Measurements from ENCODE around the gene POU1F1. TPM values are rescaled to one million over a fixed set of nuclear protein-coding genes. Genes with fewer than 3 reads are reported as not detected.
"Not testable (repeated sequence)": the region's sequence is repeated elsewhere in the genome, so short reads cannot be mapped to it uniquely, and the experiment has no call there.

Gene POU1F1
- total and polyA plus RNA-seq, 12 donors, result not detected

DNA sequence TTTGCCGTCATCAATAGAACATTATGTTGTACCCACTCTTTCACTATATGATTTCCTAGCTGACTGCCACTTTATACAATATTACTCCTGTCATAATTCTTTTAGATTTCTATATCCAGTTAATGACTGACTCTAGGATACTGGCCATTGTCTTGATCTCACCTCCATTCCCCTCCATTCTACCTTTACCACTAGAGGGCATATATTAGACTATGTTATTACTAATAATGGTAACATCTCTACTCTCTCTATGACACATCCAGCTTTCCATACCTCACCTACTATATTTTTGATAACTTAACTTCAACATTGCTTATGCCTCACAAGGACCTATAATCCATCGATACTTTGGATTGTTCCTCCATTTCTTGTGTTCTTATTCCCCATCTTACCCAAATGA is 31.4 kb upstream of the POU1F1 start:
- H3K9me3 ChIP-seq (replicated peaks in 1 of 3), result no peaks in the 10 kb centered on the region
- H3K4me3 ChIP-seq, result no peak overlapping the region
- no peak overlapping the region for H3K27ac ChIP-seq
- TF ChIP-seq POLR2A (IDR thresholded peaks at IDR 0.05), result no peak
- TF ChIP-seq, protein P1, sequence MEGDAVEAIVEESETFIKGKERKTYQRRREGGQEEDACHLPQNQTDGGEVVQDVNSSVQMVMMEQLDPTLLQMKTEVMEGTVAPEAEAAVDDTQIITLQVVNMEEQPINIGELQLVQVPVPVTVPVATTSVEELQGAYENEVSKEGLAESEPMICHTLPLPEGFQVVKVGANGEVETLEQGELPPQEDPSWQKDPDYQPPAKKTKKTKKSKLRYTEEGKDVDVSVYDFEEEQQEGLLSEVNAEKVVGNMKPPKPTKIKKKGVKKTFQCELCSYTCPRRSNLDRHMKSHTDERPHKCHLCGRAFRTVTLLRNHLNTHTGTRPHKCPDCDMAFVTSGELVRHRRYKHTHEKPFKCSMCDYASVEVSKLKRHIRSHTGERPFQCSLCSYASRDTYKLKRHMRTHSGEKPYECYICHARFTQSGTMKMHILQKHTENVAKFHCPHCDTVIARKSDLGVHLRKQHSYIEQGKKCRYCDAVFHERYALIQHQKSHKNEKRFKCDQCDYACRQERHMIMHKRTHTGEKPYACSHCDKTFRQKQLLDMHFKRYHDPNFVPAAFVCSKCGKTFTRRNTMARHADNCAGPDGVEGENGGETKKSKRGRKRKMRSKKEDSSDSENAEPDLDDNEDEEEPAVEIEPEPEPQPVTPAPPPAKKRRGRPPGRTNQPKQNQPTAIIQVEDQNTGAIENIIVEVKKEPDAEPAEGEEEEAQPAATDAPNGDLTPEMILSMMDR (IDR thresholded peaks at IDR 0.05), result no peak
- WGBS, 4 donors, result 84 to 91% (median 89%) methylated on average over 2 of the region's 2 CpGs
- H3K36me3 ChIP-seq (replicated peaks in 1 of 2), result no peaks in the 10 kb centered on the region
- no peaks in the 10 kb centered on the region for H3K4me1 ChIP-seq (replicated peaks in 1 of 2)
- H3K27me3 ChIP-seq, result no peaks in the 10 kb centered on the region
- no peak for DNase-seq
- intact Hi-C loops (cut with DNase I), result no loop called here

DNA sequence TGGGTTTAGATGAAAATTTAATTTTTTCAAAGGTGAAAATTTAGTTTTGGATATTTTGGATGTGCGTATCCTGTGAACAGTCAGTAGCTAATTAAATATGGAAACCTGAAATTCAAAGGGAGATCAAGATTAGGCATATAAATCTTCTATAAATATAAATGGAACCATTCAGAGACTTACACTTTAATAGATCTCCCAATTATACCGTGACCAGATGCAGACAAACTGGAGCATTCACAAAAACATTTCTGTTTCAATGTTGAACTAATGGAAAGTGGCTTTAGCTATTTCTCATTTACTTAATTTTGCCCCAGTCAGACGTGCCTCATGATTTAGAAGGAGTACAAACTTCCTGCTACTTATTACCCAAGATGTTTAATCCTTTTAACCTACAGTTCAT is 29.1 kb upstream of the POU1F1 start:
- Histone ChIP-seq H3K9me3 (replicated peaks in 1 of 3) (no peaks in the 10 kb centered on the region), H3K27me3 (no peaks in the 10 kb centered on the region), H3K4me3 (no peak overlapping the region), H3K4me1 (replicated peaks in 1 of 2) (no peaks in the 10 kb centered on the region), H3K36me3 (replicated peaks in 1 of 2) (no peaks in the 10 kb centered on the region), H3K27ac (no peak overlapping the region)
- 45 to 69% (median 60%) methylated on average over 3 of the region's 3 CpGs for WGBS, 4 donors
- TF ChIP-seq POLR2A (IDR thresholded peaks at IDR 0.05), result no peak
- TF ChIP-seq, protein P1 (IDR thresholded peaks at IDR 0.05), result no peak
- no peak for DNase-seq
- intact Hi-C loops (cut with DNase I), result no loop called here

DNA sequence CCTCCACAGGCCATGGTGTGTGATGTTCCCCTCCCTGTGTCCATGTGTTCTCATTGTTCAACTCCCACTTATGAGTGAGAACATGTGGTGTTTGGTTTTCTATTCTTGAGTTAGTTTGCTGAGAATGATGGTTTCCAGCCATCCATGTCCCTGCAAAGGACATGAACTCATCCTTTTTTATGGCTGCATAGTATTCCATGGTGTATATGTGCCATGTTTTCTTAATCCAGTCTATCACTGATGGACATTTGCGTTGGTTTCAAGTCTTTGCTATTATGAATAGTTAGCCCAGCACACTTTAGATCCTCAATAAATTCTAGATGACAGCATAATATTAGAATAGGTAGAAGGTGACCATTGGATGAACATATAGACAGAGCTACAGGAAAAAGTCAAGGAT is 28.6 kb upstream of the POU1F1 start:
- WGBS, 4 donors, result 60 to 74% (median 69%) methylated on average over 1 of the region's 1 CpG
- intact Hi-C loops (cut with DNase I); H3K27ac ChIP-seq: not testable (repeated sequence)

DNA sequence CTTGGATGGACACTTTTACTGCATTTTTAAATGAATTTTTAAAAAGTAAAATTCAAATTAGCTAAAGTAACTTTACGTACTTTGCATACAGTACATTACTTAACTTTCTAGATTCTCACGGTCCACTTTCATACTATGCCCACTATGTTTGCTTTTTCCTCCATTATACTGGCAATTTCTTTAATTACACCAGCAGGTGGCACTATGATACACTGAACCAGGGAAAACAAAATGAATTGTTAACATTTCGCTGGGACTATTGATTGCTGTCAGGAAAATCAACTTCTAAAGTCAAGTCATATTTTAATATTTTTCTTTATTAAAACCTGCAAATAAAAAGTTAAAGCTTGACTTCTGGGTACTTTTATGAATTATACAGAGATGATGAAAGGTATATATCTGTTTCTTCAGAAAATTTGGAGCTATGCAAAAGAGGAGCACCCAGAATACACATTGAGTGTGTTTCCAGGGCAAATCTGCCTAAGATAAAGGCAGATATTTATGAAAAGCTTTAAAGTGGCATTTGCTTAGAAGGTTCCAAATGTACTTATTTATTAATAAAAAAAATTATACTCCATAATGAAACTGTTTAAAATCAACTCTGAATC is 21.8 kb upstream of the POU1F1 start:
- TF ChIP-seq POLR2A (IDR thresholded peaks at IDR 0.05), result no peak
- TF ChIP-seq, protein P1 (IDR thresholded peaks at IDR 0.05), result peak; percentile 33 to 62 (median 48)
- intact Hi-C loops (cut with DNase I), result no loop called here
- no peaks in the 10 kb centered on the region for H3K4me1 ChIP-seq (replicated peaks in 1 of 2)
- H3K4me3 ChIP-seq, result no peak overlapping the region
- no peaks in the 10 kb centered on the region for H3K36me3 ChIP-seq (replicated peaks in 1 of 2)
- no peak for DNase-seq
- H3K27ac ChIP-seq, result no peak overlapping the region
- no peaks in the 10 kb centered on the region for H3K9me3 ChIP-seq (replicated peaks in 1 of 3)
- WGBS, 4 donors, result 2 to 13% (median 9%) methylated on average over 3 of the region's 3 CpGs
- no peaks in the 10 kb centered on the region for H3K27me3 ChIP-seq

More for the DNA sequence above, 28.6 kb upstream of the POU1F1 start:
- H3K4me1 ChIP-seq (replicated peaks in 1 of 2); H3K27me3 ChIP-seq; H3K4me3 ChIP-seq; DNase-seq; H3K36me3 ChIP-seq (replicated peaks in 1 of 2); H3K9me3 ChIP-seq (replicated peaks in 1 of 3): not testable (repeated sequence)

DNA sequence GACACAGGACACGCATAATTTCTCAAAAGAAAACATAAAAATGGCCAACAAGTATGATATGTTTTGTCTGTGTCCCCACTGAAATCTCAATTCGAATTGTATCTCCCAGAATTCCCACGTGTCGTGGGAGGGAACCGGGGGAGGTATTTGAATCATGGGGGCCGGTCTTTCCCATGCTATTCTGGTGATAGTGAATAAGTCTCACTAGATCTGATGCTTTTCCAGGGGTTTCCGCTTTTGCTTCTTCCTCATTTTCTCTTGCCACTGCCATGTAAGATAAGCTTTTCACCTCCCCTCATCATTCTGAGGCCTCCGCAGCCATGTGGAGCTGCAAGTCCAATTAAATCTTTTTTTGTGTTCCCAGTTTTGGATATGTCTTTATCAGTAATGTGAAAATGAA is 12.1 kb upstream of the POU1F1 start:
- intact Hi-C loops (cut with DNase I), result no loop called here
- TF ChIP-seq POLR2A (IDR thresholded peaks at IDR 0.05), result no peak
- TF ChIP-seq, protein P1 (IDR thresholded peaks at IDR 0.05), result no peak
- no peaks in the 10 kb centered on the region for H3K36me3 ChIP-seq (replicated peaks in 1 of 2)
- no peaks in the 10 kb centered on the region for H3K9me3 ChIP-seq (replicated peaks in 1 of 3)
- no peak overlapping the region for H3K27ac ChIP-seq
- no peak for DNase-seq
- H3K4me3 ChIP-seq, result no peak overlapping the region
- no peaks in the 10 kb centered on the region for H3K27me3 ChIP-seq
- WGBS, 4 donors, result 84 to 90% (median 89%) methylated on average over 8 of the region's 8 CpGs
- H3K4me1 ChIP-seq (replicated peaks in 1 of 2), result no peaks in the 10 kb centered on the region

Measured in adrenal gland (tissue), 12 donors.